GM18498 (cell line): ENCODE measurements around the gene ZNF568.

Experiments
- ATAC-seq: cut with Tn5 transposase; IDR thresholded peaks from one replicate; pipeline ENCODE4 v1.9.1; 2021; ENCODE audit warnings: mild to moderate bottlenecking, moderate library complexity; ENCODE audit not compliant: unreplicated experiment

The ZNF568 gene

GRCh38 chr19:36997843-36998235 is 81.7 kb downstream of the ZNF568 start:
- no peak for ATAC-seq

- ATAC-seq = no peak
These were observed 83.2 kb downstream of the ZNF568 start for GRCh38 chr19:36999313-36999712.

- no peak for ATAC-seq
These were observed 91.6 kb downstream of the ZNF568 start for GRCh38 chr19:37007587-37008220.

GRCh38 chr19:37009871-37010270 is 93.7 kb downstream of the ZNF568 start:
- no peak for ATAC-seq

GRCh38 chr19:37012093-37012745 is 96.1 kb downstream of the ZNF568 start:
- no peak for ATAC-seq

GRCh38 chr19:37014456-37014855 is 98.3 kb downstream of the ZNF568 start:
- ATAC-seq = no peak

GRCh38 chr19:37045140-37045539 is 129.0 kb downstream of the ZNF568 start:
- no peak for ATAC-seq
